Suprapubic skin (tissue), 4 donors: ENCODE results near the gene TARDBP. TPM values are rescaled to one million over a fixed set of nuclear protein-coding genes. Genes with fewer than 3 reads are reported as not detected.
"Not testable (repeated sequence)": the region's sequence is repeated elsewhere in the genome, so short reads cannot be mapped to it uniquely, and the experiment has no call there.

ENCODE experiments used
- DNase-seq, 2 donors: peaks; one replicate each; pipeline ENCODE4 v3.0.0-alpha.2; 2019; ENCODE audit warnings: low spot score in 2 of 2
- H3K27ac ChIP-seq: fragments of 200-600 bp; sonication (generic); one replicate; pipeline ENCODE4 v1.5.1; 2019
- H3K27me3 ChIP-seq: fragments of 200-600 bp; sonication (generic); one replicate; pipeline ENCODE4 v1.5.1; 2019
- H3K36me3 ChIP-seq: fragments of 200-600 bp; sonication (generic); one replicate; pipeline ENCODE4 v1.5.1; 2019
- H3K4me1 ChIP-seq: fragments of 200-600 bp; sonication (generic); one replicate; pipeline ENCODE4 v1.5.1; 2019
- H3K4me3 ChIP-seq: fragments of 200-600 bp; sonication (generic); one replicate; pipeline ENCODE4 v1.5.1; 2019; ENCODE audit warnings: mild to moderate bottlenecking
- H3K9me3 ChIP-seq: fragments of 200-600 bp; sonication (generic); one replicate; pipeline ENCODE4 v1.5.1; 2019
- EP300 ChIP-seq: sonication (generic); formaldehyde crosslinking; IDR thresholded peaks from one replicate; pipeline ENCODE4 v1.6.1; 2017; ENCODE audit warnings: antibody characterized with exemption
- POLR2A ChIP-seq, 2 donors: fragments of 450-650 bp; IDR thresholded peaks; one replicate each; pipeline ENCODE4 v1.6.1; 2017; ENCODE audit warnings: antibody characterized with exemption in 2 of 2, mild to moderate bottlenecking in 2 of 2, moderate library complexity in 2 of 2
- POLR2AphosphoS5 ChIP-seq, 3 donors: sonication (generic); formaldehyde crosslinking; IDR thresholded peaks; one replicate each; pipeline ENCODE4 v1.6.1; 2017; ENCODE audit warnings: antibody characterized with exemption in 3 of 3
- WGBS: methylation state at CpG from one replicate; pipeline ENCODE4 v1.1.5; 2018; 5-methylcytosine and 5-hydroxymethylcytosine counted together
- total RNA-seq, 4 donors: library from RNA; depleted of rRNA; stranded (reverse); fragments of >200 nt; gene quantifications; one replicate each; pipeline ENCODE4 v1.1.0, GENCODE V29; 2016
- TF ChIP-seq, protein P1 (sequence below), 2 donors: fragments of 200-600 bp in 1 of 2; fragments of 450-650 bp in 1 of 2; sonication (generic) in 1 of 2; IDR thresholded peaks; one replicate each; pipeline ENCODE4 v1.5.1; 2016 to 2019; ENCODE audit warnings: antibody characterized with exemption in 2 of 2, mild to moderate bottlenecking in 1 of 2, moderate library complexity in 1 of 2

The TARDBP gene
- total RNA-seq, 4 donors from 2014 or later: 92.7 to 287 (median 156) TPM

DNA sequence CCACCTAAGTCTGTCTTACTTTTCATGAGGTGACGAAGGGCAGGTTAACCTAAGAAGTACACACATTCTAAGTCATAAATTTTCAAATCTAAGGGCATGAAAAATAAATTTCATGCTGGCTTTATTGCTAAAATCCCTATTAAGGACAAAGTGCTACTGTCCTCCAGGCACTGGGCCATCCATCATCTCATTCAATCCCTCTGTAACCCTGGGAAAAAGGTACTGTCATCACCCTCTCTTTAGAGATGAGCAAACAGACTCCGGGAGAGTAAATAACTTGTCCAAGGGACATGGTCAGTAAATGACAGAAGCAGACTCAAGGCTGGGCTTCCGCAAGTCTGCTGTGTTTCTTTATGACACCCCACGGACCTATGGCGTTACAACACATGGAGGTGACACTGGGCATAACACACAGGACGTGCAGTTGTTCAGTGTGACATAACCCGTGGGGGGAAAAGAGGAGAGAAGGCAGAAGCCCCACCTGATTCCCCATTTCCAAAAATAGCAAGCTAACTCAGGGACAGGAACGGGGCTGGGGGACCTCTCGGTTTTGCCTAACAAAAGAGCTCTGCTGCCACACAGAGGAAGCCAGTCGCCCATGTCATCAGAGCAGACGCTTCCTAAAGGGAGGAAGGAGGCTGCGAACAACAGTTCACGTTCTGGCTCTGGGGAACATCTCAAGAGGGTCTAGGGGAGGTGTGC lies 59.9 kb downstream of the TARDBP start:
- Histone ChIP-seq H3K4me3 (no peak overlapping the region), H3K4me1 (no peaks in the 10 kb centered on the region), H3K9me3 (no peaks in the 10 kb centered on the region), H3K36me3 (peaks cover 100% of the 10 kb centered on the region), H3K27ac (no peak overlapping the region), H3K27me3 (no peaks in the 10 kb centered on the region)
- TF ChIP-seq POLR2A (IDR thresholded peaks at IDR 0.05) (no peak), POLR2AphosphoS5 (IDR thresholded peaks at IDR 0.05) (no peak), EP300 (no peak)
- TF ChIP-seq, protein P1, sequence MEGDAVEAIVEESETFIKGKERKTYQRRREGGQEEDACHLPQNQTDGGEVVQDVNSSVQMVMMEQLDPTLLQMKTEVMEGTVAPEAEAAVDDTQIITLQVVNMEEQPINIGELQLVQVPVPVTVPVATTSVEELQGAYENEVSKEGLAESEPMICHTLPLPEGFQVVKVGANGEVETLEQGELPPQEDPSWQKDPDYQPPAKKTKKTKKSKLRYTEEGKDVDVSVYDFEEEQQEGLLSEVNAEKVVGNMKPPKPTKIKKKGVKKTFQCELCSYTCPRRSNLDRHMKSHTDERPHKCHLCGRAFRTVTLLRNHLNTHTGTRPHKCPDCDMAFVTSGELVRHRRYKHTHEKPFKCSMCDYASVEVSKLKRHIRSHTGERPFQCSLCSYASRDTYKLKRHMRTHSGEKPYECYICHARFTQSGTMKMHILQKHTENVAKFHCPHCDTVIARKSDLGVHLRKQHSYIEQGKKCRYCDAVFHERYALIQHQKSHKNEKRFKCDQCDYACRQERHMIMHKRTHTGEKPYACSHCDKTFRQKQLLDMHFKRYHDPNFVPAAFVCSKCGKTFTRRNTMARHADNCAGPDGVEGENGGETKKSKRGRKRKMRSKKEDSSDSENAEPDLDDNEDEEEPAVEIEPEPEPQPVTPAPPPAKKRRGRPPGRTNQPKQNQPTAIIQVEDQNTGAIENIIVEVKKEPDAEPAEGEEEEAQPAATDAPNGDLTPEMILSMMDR (IDR thresholded peaks at IDR 0.05): no peak
- peak; percentile 22 to 31 for DNase-seq
- 81% methylated on average over 13 of the region's 13 CpGs for WGBS

DNA sequence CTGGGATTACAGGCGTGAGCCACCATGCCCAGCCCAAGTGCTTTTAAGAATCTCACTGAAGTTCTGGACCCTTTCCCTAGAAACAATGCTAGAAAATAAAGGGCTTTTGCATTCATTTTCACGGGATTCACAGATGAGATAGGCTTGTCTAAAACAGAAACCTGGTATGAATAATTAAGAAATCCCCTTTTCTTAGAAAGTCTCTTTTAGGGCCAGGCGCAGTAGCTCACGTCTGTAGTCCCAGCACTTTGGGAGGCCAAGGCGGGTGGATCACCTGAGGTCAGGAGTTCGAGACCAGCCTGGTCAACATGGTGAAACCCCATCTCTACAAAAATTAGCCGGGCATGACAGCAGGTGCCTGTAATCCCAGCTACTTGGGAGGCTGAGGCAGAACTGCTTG lies 60.9 kb downstream of the TARDBP start:
- H3K27me3 ChIP-seq, H3K27ac ChIP-seq, H3K4me1 ChIP-seq, H3K9me3 ChIP-seq, DNase-seq, H3K4me3 ChIP-seq: not testable (repeated sequence)
- WGBS: 92% methylated on average over 7 of the region's 7 CpGs
- H3K36me3 ChIP-seq: peaks cover 99% of the 10 kb centered on the region

Other genes with a start within 250 kb of the TARDBP start
- gene CASZ1, start 216.0 kb upstream of the TARDBP start, total RNA-seq: 100 to 1,000 TPM; 106 to 229 (median 160) TPM
- gene MASP2, start 34.6 kb downstream of the TARDBP start, total RNA-seq: under 1 TPM in 1 of 4 donors, not detected in 3; 0.53 TPM
- 10 to 100 TPM; 23.3 to 51.2 (median 46.6) TPM for gene SRM, start 47.4 kb downstream of the TARDBP start, total RNA-seq
- gene EXOSC10, start 87.2 kb downstream of the TARDBP start, total RNA-seq: 100 to 1,000 TPM in 1 of 4 donors, 10 to 100 TPM in 3; 45.7 to 127 (median 68.7) TPM
- gene ANGPTL7, start 176.7 kb downstream of the TARDBP start, total RNA-seq: 10 to 100 TPM in 1 of 4 donors, 1 to 10 TPM in 3; 2.8 to 18.6 (median 4.1) TPM
- 10 to 100 TPM; 32.9 to 43.7 (median 39.3) TPM for gene MTOR, start 249.9 kb downstream of the TARDBP start, total RNA-seq